ENCODE data around the gene SIK3.
"Not testable (repeated sequence)": the region's sequence is repeated elsewhere in the genome, so short reads cannot be mapped to it uniquely, and the experiment has no call there.

SIK3 gene

DNA sequence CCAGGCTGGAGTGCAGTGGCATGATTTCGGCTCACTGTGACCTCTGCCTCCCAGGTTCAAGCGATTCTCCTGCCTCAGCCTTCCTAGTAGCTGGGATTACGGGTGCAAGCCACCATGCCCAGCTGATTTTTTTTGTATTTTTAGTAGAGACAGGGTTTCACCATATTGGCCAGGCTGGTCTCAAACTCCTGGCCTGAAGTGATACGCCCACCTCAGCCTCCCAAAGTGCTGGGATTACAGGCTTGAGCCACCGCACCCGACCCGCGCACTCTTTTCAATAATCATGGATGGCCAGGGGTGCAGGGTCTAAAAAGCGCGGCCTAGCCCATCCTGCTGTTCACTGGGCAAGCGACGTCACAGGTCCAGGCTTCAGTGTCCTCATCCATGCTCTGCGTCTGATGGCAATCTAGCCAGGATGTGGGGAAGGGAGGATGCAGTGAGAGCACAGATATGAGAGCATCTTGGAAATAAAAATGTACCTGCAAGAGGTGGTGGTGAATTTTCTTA, 263.6 kb downstream of the SIK3 start:
- DNase-seq, H3K9me3 Mint-ChIP-seq, H3K27me3 Mint-ChIP-seq, ATAC-seq: not testable (repeated sequence)
- Mint-ChIP-seq H3K27ac (peak overlapping the region in 1 of 2 donors; percentile 0), H3K4me1 (peaks cover 20% of the 10 kb centered on the region), H3K4me3 (peak overlapping the region; percentile 37 to 82)

DNA sequence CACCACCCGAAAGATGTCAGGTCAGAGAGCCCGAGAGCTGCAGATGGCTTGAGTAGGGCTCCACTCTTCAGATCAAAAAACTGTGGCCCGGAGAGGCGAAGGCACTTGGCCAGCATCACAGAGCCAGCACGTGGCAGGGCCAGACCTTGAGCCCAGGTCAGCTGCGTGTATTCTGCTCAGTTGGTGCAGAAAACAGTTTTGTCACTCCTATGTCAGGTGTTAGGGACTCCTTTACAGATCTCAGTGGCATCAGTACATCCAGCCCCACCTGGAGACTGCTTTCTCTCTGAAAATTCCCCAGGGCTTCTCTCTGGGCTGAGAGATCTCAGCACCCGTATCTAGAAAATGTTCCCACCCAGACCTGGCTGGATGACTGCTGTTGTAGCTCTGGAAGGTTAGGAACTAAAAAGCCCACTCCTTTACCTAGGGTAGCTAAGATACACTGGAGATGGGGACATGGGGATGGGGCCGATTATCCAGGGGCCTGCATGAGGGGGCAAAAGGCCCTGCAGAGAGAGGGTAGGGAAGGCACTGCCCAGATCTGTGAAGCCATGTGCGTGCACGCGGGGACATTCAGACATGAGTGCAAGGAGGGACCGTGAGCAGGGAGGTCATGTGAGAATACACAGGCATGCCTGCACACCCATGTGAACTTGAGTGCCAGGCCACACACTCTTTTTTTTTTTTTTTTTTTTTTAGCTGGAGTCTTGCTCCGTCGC, 264.3 kb downstream of the SIK3 start:
- Mint-ChIP-seq H3K27ac (no peak overlapping the region), H3K4me3 (no peak overlapping the region), H3K9me3 (no peaks in the 10 kb centered on the region), H3K27me3 (peaks cover 8% of the 10 kb centered on the region), H3K4me1 (peaks cover 20% of the 10 kb centered on the region)
- no peak for DNase-seq
- no peak for ATAC-seq

DNA sequence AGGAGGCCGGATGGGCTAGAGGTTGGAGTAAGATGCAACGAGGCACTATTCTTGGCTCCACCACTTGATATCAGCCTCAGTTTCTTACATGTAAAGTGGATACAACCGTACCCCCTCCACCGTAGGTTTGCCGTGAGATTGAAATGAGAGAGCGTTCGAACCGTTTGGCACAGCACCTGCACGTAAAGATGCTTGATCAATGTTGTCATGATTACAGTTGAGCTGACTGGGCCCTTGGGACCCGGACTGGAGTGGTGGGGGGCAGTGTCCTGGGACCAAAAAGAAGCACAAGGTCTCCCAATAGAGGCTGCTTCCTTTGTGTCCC, 264.8 kb downstream of the SIK3 start:
- ATAC-seq: no peak
- peaks cover 20% of the 10 kb centered on the region for H3K4me1 Mint-ChIP-seq
- H3K4me3 Mint-ChIP-seq: no peak overlapping the region
- H3K27ac Mint-ChIP-seq: no peak overlapping the region
- no peaks in the 10 kb centered on the region for H3K9me3 Mint-ChIP-seq
- DNase-seq: no peak
- H3K27me3 Mint-ChIP-seq: peaks cover 8% of the 10 kb centered on the region

DNA sequence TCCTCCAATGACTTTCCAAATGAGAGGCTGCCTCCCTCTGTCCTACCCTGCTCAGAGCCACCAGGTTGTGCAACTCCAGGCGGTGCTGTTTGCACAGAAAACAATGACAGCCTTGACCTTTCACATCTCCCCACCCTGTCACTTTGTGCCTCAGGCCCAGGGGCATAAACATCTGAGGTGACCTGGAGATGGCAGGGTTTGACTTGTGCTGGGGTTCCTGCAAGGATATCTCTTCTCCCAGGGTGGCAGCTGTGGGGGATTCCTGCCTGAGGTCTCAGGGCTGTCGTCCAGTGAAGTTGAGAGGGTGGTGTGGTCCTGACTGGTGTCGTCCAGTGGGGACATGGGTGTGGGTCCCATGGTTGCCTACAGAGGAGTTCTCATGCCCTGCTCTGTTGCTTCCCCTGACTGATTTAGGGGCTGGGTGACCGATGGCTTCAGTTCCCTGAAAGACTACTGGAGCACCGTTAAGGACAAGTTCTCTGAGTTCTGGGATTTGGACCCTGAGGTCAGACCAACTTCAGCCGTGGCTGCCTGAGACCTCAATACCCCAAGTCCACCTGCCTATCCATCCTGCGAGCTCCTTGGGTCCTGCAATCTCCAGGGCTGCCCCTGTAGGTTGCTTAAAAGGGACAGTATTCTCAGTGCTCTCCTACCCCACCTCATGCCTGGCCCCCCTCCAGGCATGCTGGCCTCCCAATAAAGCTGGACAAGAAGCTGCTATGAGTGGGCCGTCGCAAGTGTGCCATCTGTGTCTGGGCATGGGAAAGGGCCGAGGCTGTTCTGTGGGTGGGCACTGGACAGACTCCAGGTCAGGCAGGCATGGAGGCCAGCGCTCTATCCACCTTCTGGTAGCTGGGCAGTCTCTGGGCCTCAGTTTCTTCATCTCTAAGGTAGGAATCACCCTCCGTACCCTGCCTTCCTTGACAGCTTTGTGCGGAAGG, 265.6 kb downstream of the SIK3 start:
- no peak for ATAC-seq
- peaks cover 20% of the 10 kb centered on the region for H3K4me1 Mint-ChIP-seq
- H3K4me3 Mint-ChIP-seq: no peak overlapping the region
- H3K27ac Mint-ChIP-seq: peak overlapping the region in 1 of 2 donors; percentile 48
- DNase-seq: no peak
- no peaks in the 10 kb centered on the region for H3K9me3 Mint-ChIP-seq
- H3K27me3 Mint-ChIP-seq: peaks cover 8% of the 10 kb centered on the region

DNA sequence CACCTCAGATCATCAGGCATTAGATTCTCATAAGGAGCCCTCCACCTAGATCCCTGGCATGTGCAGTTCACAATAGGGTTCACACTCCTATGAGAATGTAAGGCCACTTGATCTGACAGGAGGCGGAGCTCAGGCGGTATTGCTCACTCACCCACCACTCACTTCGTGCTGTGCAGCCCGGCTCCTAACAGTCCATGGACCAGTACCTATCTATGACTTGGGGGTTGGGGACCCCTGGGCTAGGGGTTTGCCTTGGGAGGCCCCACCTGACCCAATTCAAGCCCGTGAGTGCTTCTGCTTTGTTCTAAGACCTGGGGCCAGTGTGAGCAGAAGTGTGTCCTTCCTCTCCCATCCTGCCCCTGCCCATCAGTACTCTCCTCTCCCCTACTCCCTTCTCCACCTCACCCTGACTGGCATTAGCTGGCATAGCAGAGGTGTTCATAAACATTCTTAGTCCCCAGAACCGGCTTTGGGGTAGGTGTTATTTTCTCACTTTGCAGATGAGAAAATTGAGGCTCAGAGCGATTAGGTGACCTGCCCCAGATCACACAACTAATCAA, 266.4 kb downstream of the SIK3 start:
- Mint-ChIP-seq H3K4me3 (no peak overlapping the region), H3K27me3 (peaks cover 8% of the 10 kb centered on the region), H3K9me3 (no peaks in the 10 kb centered on the region), H3K4me1 (peaks cover 20% of the 10 kb centered on the region), H3K27ac (no peak overlapping the region)
- DNase-seq (no peak), ATAC-seq (no peak)

DNA sequence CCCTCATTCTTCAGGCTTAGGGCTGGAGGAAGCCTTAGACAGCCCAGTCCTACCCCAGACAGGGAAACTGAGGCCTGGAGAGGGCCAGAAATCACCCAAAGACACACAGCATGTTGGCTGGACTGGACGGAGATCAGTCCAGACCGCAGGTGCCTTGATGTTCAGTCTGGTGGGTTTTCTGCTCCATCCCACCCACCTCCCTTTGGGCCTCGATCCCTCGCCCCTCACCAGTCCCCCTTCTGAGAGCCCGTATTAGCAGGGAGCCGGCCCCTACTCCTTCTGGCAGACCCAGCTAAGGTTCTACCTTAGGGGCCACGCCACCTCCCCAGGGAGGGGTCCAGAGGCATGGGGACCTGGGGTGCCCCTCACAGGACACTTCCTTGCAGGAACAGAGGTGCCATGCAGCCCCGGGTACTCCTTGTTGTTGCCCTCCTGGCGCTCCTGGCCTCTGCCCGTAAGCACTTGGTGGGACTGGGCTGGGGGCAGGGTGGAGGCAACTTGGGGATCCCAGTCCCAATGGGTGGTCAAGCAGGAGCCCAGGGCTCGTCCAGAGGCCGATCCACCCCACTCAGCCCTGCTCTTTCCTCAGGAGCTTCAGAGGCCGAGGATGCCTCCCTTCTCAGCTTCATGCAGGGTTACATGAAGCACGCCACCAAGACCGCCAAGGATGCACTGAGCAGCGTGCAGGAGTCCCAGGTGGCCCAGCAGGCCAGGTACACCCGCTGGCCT, 267.9 kb downstream of the SIK3 start:
- H3K4me3 Mint-ChIP-seq: no peak overlapping the region
- no peak overlapping the region for H3K27ac Mint-ChIP-seq
- peaks cover 8% of the 10 kb centered on the region for H3K27me3 Mint-ChIP-seq
- peaks cover 9% of the 10 kb centered on the region for H3K4me1 Mint-ChIP-seq
- DNase-seq: no peak
- ATAC-seq: no peak
- no peaks in the 10 kb centered on the region for H3K9me3 Mint-ChIP-seq

DNA sequence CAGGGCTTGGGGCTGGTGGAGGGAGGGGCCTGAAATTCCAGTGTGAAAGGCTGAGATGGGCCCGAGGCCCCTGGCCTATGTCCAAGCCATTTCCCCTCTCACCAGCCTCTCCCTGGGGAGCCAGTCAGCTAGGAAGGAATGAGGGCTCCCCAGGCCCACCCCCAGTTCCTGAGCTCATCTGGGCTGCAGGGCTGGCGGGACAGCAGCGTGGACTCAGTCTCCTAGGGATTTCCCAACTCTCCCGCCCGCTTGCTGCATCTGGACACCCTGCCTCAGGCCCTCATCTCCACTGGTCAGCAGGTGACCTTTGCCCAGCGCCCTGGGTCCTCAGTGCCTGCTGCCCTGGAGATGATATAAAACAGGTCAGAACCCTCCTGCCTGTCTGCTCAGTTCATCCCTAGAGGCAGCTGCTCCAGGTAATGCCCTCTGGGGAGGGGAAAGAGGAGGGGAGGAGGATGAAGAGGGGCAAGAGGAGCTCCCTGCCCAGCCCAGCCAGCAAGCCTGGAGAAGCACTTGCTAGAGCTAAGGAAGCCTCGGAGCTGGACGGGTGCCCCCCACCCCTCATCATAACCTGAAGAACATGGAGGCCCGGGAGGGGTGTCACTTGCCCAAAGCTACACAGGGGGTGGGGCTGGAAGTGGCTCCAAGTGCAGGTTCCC, 268.6 kb downstream of the SIK3 start, which contains the start of gene APOC3:
Gene APOC3 (plus strand): TSS at position 383 of the 659 bp plus-strand sequence. CDS start 676 bp downstream, outside the sequence.
- DNase-seq: no peak
- no peak within 1 kb of the TSS for H3K4me3 Mint-ChIP-seq
- H3K27ac Mint-ChIP-seq: no peak within 1 kb of the TSS
- H3K27me3 Mint-ChIP-seq: peaks cover 3% of the 10 kb centered on the region
- peaks cover 2% of the 10 kb centered on the region for H3K4me1 Mint-ChIP-seq
- no peaks in the 10 kb centered on the region for H3K9me3 Mint-ChIP-seq
- ATAC-seq: no peak

DNA sequence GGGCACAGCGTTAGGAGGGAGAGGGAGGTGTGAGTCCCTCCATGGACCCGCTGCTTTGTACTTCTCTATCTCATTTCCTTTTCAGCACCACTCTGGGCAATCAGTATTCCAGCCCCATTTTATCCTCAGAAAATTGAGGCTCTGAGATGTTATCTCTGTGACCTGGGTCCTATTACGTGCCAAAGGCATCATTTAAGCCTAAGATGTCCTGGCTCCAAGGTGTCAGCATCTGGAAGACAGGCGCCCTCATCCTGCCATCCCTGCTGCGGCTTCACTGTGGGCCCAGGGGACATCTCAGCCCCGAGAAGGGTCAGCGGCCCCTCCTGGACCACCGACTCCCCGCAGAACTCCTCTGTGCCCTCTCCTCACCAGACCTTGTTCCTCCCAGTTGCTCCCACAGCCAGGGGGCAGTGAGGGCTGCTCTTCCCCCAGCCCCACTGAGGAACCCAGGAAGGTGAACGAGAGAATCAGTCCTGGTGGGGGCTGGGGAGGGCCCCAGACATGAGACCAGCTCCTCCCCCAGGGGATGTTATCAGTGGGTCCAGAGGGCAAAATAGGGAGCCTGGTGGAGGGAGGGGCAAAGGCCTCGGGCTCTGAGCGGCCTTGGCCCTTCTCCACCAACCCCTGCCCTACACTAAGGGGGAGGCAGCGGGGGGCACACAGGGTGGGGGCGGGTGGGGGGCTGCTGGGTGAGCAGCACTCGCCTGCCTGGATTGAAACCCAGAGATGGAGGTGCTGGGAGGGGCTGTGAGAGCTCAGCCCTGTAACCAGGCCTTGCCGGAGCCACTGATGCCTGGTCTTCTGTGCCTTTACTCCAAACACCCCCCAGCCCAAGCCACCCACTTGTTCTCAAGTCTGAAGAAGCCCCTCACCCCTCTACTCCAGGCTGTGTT, 269.4 kb downstream of the SIK3 start:
- Mint-ChIP-seq H3K9me3 (no peaks in the 10 kb centered on the region), H3K4me1 (no peaks in the 10 kb centered on the region), H3K4me3 (no peak overlapping the region), H3K27me3 (no peaks in the 10 kb centered on the region), H3K27ac (no peak overlapping the region)
- DNase-seq (no peak), ATAC-seq (no peak)

DNA sequence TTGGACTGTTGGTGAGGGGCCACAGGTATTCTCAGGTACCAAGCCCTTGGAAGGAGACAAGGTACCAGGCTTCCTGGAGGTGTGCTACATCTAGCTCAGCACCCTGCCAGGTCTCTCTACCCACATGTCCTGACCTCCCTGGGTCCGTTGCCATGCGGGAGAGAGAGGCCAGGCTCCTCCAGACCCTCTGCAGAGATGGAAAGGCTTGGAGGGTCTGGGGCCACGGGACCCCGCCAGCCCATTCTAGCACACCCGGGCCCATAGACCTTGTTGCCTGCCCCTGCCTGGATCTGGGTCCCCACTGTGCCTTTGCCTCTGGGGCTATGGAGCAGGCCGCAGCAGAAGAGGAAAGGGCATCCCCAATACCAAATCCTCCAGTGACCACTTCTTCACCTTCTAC, 270.8 kb downstream of the SIK3 start:
- no peak overlapping the region for H3K4me3 Mint-ChIP-seq
- ATAC-seq: no peak
- no peaks in the 10 kb centered on the region for H3K27me3 Mint-ChIP-seq
- H3K4me1 Mint-ChIP-seq: no peaks in the 10 kb centered on the region
- DNase-seq: no peak
- H3K9me3 Mint-ChIP-seq: no peaks in the 10 kb centered on the region
- H3K27ac Mint-ChIP-seq: no peak overlapping the region

DNA sequence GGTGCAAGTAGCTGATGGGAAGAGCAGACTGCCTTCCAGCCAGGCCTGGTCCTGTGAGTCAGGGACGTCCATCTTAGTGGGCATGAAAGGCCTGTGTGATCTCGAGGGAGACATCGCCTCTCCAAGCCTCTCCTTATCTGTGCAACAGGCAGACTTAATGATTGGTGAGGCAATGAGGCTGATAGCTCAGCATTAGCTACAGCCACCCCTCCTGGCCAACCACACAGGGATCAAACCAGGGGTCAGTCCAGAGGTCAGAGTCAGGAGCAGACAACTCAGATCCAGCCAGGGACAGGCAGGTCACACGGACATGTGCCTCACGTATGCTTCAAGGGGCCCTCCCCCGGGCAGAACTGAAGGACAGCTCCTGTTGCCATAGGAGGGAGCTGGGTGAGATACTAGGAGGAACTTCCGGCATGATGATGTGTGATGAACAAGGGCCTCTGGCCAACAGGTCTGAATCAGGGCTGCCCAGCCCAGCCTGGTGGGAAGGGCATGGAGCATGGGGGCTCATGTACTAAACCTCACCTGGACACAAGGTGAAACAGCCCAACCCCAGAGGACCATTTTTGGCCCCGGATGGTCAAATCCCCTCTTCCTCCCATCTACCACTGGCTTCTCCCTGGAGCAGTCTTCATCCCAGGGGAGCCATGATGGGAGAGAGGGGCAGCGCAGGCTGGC, 271.3 kb downstream of the SIK3 start:
- no peaks in the 10 kb centered on the region for H3K4me1 Mint-ChIP-seq
- DNase-seq (no peak), ATAC-seq (no peak)
- no peak overlapping the region for H3K27ac Mint-ChIP-seq
- H3K27me3 Mint-ChIP-seq: no peaks in the 10 kb centered on the region
- H3K4me3 Mint-ChIP-seq: no peak overlapping the region
- no peaks in the 10 kb centered on the region for H3K9me3 Mint-ChIP-seq

DNA sequence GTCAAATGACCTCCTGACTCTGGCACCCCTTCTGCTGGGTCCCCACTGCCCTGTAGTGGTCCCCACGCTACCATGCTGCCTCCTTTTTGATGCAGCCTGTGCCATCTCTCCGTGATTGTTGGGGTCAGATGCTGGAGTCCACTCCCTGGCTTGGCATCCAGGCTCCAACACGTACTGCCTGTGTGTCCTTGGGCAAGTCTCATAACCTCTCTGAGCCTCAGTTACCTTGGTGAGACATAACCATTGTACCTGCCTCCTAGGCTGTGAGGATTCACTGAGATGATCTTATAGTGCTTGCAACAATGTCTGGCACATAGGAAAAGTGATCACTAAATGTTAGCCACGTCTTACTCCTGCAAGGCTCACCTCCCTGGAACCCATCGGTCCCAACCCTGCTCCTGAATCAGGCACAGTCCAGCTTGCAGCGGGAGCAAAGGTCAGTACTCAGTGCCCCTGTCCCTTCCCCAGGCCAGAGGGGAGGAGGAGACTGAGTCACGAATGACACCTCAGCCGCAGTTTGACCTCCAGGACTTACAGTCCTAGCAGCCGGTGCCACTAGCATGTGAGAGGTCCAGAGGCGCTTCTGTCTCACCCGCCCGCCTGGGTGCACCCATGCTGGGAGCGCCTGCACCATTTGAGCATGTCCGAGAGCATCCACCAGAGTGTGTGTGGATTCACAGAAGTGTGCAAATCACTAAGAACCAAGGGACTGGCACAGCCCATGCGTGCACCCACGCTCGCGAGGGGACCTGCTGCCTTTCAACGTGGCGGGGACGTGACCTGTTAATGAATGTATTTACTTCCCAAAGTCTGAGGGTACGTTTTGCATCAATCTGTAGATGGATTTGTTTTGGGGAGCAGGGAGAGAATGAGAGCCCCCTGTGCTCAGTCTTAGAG, 272.1 kb downstream of the SIK3 start:
- Mint-ChIP-seq H3K4me3 (no peak overlapping the region), H3K9me3 (no peaks in the 10 kb centered on the region), H3K27me3 (no peaks in the 10 kb centered on the region), H3K4me1 (no peaks in the 10 kb centered on the region), H3K27ac (no peak overlapping the region)
- DNase-seq (no peak), ATAC-seq (no peak)

DNA sequence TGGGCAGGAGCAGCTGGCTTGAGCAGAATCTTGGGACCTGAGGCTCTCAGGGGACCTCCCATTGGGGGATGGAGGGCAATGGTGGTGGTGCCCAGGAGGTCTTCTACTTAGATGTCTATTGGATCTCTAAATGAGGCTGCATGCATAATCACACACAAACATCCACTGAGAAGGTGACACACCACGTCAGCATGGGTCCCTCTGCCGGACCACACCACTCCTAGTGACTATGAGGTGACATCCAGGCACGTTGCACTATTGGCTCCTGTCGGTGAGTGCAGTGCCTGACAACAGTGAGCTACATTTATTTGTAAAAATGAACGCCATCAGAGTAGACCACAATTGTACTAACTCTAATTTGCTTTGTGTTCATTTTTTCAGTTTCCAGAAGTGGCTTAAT, 272.8 kb downstream of the SIK3 start:
- Mint-ChIP-seq H3K27me3 (no peaks in the 10 kb centered on the region), H3K9me3 (no peaks in the 10 kb centered on the region), H3K4me1 (no peaks in the 10 kb centered on the region), H3K4me3 (no peak overlapping the region), H3K27ac (no peak overlapping the region)
- DNase-seq: no peak
- ATAC-seq: no peak

All from stimulated activated naive CD8-positive, alpha-beta T cell treated with anti-CD3 and anti-CD28 coated beads, Interleukin-15, amount 100 ng/mL, for 72 hours (primary cell).